SK-N-MC (cell line): ENCODE results near the gene DIPK1B.

Experiments used
- EZH2 ChIP-seq: fragments of 200-600 bp; sonication (generic); IDR thresholded peaks from one replicate; pipeline ENCODE4 v1.6.1; 2017; ENCODE audit warnings: antibody characterized with exemption
- FOXP2 ChIP-seq: optimal IDR thresholded peaks from 2 replicates; pipeline ENCODE3; 2011; ENCODE audit warnings: mild to moderate bottlenecking, moderate library complexity; ENCODE audit not compliant: insufficient read depth; ENCODE audit errors: extremely low read length, control extremely low read depth
- POLR2AphosphoS5 ChIP-seq: IDR thresholded peaks from 2 replicates; pipeline ENCODE4 v1.6.1; 2012; ENCODE audit warnings: mild to moderate bottlenecking, low read depth, low read length, borderline replicate concordance

- no peak for TF ChIP-seq EZH2
- no peak for TF ChIP-seq POLR2AphosphoS5
- no peak for TF ChIP-seq FOXP2
These were observed 22.6 kb downstream of the DIPK1B start for GRCh38 chr9:136734837-136735496.
